T follicular helper cell (primary cell): ENCODE data around the gene SENP2.
"Not testable (repeated sequence)": the region's sequence is repeated elsewhere in the genome, so short reads cannot be mapped to it uniquely, and the experiment has no call there.

Experiments used
- DNase-seq: peaks from one replicate; pipeline ENCODE4 v3.0.0-alpha.2; 2020; ENCODE audit warnings: low read depth

Gene SENP2

DNA sequence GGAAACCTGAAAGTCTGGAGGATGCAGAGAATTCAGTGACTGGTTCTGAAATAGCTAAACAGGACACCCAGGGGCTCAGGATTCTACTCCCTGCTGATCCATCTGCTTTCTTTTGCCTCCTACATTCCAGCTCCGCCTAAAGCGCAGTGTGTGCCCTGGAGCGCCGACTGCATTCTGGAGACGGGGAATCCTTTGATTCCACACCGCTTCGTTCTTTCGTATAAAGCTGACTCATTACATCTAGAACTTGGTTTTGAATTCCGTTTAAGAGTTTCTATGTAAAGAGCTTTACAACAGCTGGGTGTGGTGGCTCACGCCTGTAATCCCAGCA lies 61.8 kb downstream of the SENP2 start:
- DNase-seq, result no peak

GRCh38 chr3:185648396-185648795 lies 62.3 kb downstream of the SENP2 start:
- no peak for DNase-seq

DNA sequence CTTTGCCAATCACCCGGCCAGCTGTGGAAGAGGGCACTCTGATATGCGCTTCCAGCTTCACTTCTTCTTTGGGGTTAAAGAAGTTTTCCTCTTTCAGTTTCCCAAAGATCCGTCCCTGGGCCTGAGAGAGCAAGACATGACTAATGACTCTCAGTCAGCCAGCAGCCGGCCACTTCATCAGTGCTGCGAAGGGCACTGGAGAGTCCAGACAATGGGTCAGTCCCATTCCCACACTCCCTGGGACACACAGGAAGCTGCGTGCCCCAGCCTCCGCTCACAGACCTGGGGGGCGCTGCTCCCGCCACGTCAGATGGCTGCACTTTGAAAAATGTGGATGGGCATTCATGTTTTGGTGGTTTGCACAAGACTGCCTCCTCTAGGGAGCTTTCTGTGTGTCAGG lies 63.3 kb downstream of the SENP2 start:
- no peak for DNase-seq

DNA sequence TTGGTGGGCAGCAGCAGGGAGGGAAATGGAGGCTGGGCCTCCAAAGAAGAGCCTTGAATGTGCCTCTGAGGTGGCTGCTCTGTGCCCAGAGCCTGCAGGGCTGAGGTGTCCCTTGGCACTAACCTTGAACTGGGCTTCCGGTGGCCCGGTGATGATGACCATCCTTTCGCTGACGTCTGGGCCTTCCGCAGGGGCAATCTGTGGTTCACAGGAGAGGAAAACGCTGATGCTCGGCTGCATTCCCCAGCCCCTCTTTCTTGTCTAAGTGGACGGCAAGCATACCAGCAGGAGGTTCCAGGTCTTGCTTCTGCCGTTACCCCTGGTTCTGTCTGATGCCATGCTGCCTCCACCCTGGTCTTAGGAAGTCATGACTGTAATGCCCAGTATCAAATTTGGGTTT lies 65.9 kb downstream of the SENP2 start:
- DNase-seq, result no peak

GRCh38 chr3:185653949-185654757 lies 68.1 kb downstream of the SENP2 start:
- no peak for DNase-seq

DNA sequence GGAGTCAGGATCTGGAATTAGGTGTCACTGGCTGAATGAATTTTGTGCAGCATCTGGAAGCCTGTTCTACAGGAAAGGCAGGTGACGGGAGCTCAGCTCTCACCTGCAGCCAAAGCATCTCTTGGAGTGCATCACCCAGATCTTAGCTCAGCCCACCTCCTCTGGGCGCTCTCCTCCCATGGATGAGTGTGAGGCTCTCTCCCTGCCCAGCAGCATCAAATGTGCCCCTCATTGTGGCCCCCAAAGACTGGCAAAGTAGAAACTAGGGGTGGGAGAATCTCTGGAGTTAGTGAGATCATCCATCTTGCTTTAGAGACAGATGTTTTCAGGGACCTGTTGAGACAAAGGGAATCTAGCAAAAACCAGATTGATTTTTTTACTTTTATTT lies 68.7 kb downstream of the SENP2 start:
- DNase-seq, result no peak

- DNase-seq, result no peak
These were observed 69.6 kb downstream of the SENP2 start for GRCh38 chr3:185655426-185656320.

DNA sequence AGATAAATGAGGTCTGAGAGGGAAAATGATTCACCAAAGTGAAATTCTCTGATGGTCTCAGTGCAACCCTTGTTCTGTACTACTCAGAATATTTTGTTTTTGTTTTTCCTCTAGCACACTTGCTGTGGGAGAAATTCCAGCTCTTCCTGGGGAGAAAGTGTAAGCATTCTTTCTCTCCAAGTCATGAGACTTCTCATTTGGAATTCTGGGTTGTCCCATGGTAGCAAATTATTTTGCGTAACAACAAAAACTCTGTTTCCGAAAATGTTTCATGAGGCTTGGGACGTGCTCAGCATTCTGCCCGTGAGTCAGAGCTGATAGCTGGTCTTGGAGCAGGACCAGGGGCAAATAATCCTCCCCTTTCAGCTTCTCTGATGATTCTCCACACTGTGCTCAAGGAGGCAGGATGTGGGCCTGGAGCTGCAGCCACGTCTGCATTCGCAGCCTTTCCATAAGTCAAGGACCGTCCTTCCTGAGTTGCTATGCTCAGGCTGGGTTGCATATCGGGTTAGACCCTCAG lies 70.3 kb downstream of the SENP2 start:
- DNase-seq, result no peak

DNA sequence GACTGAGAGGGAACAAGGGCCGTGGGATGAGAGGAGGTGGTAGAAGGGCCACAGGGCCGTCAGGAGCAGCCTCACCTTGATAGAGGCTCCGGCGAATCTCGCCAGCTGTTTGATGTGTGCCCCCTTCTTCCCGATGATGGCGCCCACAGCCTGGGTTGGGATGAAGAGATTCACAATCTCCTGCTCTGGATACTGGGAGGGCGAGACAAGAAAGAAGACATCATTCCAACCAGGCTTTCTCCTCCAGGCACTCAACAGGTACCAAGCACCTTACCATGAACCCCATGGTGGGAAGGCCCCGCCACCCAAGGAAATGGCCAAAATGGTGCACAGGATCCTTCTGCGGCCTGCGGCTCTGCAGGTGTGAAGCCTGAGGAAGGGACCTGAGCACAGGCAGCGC lies 71.1 kb downstream of the SENP2 start:
- no peak for DNase-seq

GRCh38 chr3:185657691-185658503 lies 71.8 kb downstream of the SENP2 start:
- DNase-seq, result no peak

- DNase-seq, result no peak
These were observed 72.4 kb downstream of the SENP2 start for GRCh38 chr3:185658504-185658912.

DNA sequence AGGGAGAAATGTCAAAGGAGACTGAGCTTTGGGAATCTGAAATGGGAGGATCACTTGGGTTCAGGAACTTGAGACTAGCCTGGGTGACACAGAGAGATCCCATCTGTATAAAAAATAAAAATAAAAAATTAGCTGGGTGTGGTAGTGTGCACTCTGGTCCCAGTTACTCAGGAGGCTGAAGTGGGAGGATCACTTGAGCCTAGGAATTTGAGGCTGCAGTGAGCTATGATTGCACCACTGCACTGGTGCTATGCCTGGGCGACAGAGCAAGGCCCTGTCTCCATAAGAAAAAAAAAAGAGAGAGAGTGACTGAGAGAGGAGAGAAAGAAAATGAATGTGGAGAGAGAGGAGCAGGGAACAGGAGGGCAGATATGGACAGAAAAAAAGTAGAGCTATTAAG lies 72.8 kb downstream of the SENP2 start:
- DNase-seq, result no peak

DNA sequence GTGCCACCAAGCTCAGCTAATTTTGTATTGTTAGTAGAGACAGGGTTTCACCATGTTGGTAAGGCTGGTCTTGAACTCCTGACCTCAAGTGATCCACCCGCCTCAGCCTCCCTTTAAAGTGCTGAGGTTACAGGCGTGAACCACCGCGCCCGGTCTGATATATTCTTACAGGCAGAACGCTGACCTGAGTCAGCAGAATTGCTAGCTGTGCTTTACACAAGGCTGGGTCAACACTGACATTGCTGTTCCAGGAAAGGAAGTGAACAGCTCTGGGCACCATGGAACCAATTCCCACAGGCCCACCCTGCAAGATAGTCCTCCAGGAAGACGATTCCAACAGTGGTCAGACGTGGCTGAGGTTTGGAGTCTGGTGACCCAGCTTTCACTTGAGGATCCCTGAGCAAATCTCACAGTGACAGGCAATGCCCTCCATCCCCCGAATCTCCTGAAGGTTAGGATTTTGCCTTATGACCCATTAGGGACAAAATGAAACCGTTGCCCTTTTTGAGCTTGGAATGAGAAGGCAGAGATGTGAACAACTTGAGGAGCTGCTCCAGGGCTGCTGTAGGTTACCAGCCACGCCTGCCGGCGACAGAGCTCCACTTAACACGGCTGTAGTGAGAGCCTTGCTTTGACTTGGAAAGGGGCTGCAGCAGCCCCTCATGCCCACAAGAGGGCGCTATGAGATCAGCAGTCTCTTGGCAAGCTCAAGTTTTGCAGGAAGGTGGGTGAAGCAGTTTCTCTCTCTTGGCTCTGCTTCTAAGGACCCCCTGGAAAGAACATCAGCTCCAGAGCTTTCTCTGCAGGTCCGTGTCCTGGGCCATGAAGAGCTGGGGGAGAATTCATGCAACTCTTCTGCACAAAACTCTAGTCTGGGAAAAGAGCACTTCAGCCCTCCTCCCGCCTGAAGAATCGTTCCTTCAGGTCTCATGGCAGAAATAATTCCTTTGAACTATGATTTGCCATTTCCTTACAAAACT lies 74.1 kb downstream of the SENP2 start:
- peak; percentile 28 for DNase-seq

DNA sequence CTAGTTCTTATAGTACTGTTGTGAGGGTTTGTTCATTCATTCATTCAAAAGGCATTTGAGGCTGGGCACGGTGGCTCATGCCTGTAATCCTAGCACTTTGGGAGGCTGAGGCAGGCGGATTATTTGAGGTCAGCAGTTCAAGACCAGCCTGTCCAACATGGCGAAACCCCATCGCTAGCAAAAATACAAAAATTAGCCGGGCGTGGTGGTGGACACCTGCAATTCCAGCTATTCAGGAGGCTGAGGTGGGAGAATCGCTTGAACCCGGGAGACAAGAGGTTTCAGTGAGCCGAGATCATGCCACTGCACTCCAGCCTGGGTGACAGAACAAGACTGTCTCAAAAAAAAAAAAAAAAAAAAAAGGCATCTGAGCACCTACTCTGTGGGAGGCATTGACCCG lies 75.2 kb downstream of the SENP2 start:
- not testable (repeated sequence) for DNase-seq

GRCh38 chr3:185661772-185662171 lies 75.7 kb downstream of the SENP2 start:
- no peak for DNase-seq

- no peak for DNase-seq
These were observed 77.8 kb downstream of the SENP2 start for GRCh38 chr3:185663929-185664328.

DNA sequence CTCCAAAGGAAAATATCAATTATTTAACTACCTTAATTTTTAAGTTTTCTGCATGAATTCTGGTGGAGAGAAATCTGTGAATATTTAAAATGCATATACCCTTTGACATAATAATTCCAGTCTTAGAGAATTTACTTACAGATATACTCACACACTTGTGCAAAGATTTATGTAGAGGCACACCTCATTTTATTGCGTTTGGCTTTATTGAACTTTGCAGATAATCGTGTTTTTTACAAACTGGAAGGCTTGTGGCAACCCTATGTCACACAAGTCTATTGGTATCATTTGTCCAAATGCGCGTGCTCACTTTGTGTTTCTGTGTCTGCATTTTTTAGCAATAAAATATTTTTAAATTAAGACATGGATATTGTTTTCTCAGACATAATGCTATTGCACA lies 81.5 kb downstream of the SENP2 start:
- DNase-seq, result no peak

DNA sequence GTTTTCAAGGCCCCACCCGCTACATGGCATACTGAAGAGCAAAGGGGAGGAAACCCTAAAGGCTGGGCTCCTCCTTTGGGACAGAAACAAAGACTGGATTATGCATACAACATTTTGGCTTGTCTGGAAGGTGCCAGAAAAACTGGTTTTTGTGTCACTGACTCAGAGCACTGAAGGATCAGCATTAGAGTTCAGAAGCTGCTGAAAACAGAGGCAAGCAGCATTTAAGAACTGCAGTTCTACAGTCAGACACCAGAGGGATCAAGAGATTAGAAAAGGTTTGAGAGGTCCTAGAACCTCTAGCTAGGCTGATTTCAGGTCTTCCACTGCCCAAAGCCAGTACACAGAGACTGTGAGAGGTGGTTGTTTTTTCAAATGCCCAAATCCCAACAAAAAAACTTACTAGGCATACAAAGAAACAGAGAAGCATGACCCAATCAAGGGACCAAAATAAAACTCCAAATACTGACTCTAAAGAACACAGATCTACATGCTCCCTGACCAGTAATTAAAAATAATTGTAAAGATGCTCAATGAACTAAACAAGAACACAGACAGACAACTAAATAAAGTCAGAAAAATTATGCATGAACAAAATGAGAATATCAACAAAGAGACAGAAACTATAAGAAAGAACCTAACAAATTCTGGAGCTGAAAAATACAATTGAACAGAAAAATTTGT lies 91.2 kb downstream of the SENP2 start:
- no peak for DNase-seq

GRCh38 chr3:185678027-185678426 lies 91.9 kb downstream of the SENP2 start:
- DNase-seq, result no peak

DNA sequence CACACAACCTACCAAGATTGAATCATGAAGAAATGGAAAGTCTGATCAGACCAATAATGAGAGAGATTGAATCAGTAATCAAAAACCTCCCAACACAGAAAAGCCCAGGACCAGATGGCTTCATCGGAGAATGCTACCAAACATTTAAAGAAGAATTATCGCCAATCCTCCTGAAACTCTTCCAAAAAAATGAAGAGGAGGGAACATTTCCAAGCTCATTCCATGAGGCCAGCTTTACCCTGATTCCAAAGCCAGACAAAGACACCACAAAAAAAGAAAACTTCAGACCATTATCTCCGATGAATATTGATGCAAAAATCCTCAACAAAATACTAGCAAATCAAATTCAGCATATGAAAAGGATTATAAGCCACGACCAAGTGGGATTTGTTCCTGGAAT lies 94.1 kb downstream of the SENP2 start:
- DNase-seq, result no peak
